ENCODE data around the gene DNPH1.

Gene DNPH1

GRCh38 chr6:43262780-43263313, 33.6 kb upstream of the DNPH1 start:
- DNase-seq (ENCODE audit: insufficient read length, low spot score) (no peak), FAIRE-seq (no peak)
- TF ChIP-seq CTCF (IDR thresholded peaks at IDR 0.05; ENCODE audit: insufficient read depth, missing control alignments) = no peak

DNA sequence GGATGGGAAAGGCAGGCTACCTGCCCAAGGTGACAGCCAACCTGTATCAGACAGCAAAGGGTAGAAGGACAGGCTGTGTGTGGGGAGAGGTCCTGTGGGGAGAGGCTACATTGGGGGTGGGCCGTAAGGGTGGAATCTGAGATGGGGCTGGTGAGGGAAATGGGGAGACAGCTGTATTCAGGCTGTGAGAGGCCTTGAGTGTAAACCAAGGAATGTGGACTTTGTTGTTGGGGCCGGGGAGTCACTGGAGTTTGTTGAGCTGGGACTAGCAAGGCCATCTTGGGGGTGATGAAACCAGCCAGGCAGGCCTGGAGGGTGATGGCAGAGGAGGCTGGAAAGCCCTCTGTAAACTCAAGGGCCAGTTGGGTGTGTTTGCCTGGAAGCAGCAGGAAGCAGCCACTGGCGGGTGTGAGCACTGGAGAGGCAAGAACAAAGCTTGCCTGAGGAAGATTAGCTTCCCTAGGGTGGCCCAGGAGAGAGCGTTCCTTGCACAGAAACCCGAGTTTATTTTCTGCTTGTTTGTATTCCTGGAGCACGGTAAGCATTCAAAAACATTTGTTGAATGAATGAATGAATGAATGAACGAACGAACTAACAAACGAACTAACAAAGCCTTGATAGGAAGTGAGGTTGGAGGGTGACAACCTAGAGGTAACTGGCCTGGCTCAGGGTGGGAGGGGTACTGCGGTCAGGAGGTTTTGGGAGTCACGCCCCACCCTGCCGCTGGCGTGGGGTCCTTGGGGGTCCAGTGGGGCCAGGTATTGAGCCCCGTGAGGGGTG, 32.9 kb upstream of the DNPH1 start:
- no peak for TF ChIP-seq CTCF (IDR thresholded peaks at IDR 0.05; ENCODE audit: insufficient read depth, missing control alignments)
- FAIRE-seq (no peak), DNase-seq (ENCODE audit: insufficient read length, low spot score) (no peak)

DNA sequence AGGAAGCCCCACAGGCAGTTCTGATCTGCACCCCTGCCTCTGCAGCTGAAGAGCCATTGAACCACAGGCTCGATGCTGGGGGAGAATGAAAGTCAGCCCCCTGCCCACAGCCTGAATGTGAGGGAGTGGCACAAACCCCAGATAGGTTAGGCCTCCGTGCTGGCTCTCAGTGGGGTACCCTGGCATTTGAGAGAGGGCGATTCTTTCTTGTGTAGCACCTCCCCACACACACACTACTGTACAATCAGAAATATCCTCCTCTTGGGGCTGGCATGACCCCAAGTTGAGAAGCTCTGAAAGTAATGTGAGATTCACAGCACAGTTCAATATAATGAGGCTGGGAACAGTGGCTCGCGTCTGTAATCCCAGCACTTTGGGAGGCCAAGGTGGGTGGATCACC, 31.9 kb upstream of the DNPH1 start:
- DNase-seq (ENCODE audit: insufficient read length, low spot score) = no peak
- FAIRE-seq = no peak
- no peak for TF ChIP-seq CTCF (IDR thresholded peaks at IDR 0.05; ENCODE audit: insufficient read depth, missing control alignments)

- no peak for TF ChIP-seq CTCF (IDR thresholded peaks at IDR 0.05; ENCODE audit: insufficient read depth, missing control alignments)
- DNase-seq (ENCODE audit: insufficient read length, low spot score) (no peak), FAIRE-seq (no peak)
Observed at GRCh38 chr6:43260791-43261190, 31.5 kb upstream of the DNPH1 start.

- DNase-seq (ENCODE audit: insufficient read length, low spot score) = no peak
- no peak for FAIRE-seq
- TF ChIP-seq CTCF (IDR thresholded peaks at IDR 0.05; ENCODE audit: insufficient read depth, missing control alignments) = no peak
Observed at GRCh38 chr6:43258807-43259686, 29.8 kb upstream of the DNPH1 start.

- FAIRE-seq = no peak
- no peak for DNase-seq (ENCODE audit: insufficient read length, low spot score)
- TF ChIP-seq CTCF (IDR thresholded peaks at IDR 0.05; ENCODE audit: insufficient read depth, missing control alignments) = no peak
Observed at GRCh38 chr6:43258180-43258579, 28.9 kb upstream of the DNPH1 start.

Measured in D721Med (cell line).